ENCODE results near the gene GREB1L.

GREB1L gene

DNA sequence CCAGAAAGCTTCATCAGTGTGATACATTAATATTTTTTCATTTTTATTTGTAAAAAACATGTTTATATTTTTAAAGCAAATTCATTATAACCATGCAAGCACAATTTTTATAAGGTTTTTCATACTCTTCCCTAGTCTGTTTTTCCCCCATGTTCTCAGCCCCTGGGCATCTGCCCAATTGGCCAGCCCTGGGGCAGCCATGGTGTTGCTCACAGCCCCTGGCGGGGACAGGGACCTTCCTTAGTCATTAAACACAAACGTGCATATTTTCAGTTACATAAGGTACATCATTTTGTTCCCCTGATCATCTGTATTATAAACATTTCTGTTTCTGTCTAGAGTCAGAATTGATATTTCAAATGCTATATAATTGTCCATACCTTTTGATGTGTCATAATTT, 208.5 kb downstream of the GREB1L start:
- DNase-seq (ENCODE audit: low read depth), result no peak

DNA sequence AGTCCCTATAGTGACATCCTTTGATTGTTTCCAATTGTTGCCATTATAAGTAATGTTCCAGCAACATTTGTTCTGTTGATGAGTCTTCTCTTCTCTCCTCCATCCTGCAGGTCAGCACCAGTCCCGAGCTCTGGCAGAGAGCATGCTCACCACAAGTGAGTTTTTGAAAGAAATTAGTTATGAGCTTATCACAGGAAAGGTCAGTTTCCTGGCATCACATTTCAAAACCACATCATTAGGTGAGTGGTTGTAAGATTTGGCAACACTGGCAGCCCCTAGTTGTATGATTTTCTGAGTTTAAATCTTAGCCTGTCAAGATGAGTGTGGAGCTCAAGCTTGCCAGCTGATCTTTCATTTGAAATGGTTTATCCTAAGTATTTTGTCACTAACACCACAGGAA, 208.9 kb downstream of the GREB1L start:
- no peak for DNase-seq (ENCODE audit: low read depth)

DNA sequence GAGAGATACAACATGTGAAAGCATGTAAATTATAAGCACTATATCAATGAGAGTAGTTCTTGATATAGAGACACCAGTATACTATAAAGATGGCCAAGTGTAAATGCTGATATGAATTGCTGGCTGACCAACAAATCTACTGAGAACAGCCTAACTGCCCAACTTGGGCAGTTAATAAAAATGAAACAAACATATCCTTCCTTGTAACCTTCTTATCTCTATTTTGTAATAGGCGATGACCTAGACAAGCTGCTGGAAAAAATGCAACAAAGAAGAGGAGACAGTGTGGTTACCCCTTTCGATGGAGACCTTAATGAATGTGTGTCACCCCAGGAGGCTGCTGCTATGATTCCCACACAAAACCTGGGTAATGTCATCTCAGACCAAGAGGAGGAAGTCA, 209.8 kb downstream of the GREB1L start:
- DNase-seq (ENCODE audit: low read depth), result no peak

DNA sequence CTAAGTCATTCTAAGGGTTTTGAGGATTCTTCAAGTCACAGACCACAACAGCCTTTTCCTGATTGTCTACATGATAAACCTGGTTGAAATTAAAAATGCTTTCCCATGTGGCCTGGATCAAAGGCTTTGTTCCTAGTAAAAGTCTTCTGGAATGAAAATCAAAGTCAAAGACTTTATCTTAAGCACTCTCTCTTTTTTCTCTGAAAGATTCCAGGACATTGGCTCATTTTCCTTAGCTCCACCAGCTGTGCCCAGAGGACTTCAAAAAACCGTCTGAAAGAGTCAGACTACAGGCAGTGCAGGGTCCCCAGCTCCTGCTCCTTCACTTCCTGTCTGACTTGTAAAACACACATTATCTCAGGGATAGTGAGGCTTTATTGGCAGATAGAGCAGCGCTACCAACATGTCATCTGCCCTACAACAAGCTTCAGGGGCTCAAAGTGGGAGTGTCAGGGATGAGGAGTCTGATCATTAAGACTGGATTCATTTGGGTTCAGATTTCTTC, 210.3 kb downstream of the GREB1L start:
- no peak for DNase-seq (ENCODE audit: low read depth)

DNA sequence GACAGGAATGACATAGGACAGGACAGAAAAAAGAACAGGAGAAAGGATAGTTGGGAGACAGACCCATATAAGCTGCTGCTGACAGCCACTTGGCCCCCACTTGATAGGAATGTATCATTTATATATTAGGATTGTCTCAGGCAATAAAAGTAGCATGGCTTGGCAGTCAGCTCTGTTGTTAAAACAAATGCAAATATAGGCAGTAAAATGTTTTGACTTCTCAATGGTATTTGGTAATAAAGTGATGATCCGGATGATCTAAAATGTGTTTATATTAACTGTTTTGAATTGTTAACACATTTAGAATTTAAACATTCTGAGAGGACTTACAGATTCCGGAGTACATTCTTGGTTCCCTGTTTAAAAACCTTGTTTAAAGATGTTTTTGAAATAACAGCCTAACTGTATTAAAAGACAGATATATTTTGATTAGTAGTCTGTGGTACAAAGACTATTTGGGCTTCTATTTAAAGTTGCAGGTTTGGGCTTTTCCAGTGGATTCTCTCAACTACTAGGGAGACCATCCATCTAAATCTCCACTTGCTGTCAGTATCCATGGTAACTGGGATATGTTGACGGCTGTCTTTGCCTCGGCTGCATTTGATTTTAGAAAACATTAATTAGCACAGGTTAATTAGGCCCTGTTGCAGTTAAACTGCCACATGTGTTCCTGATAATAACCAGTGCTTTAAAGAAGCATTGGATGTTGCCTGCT, 210.9 kb downstream of the GREB1L start:
- no peak for DNase-seq (ENCODE audit: low read depth)

DNA sequence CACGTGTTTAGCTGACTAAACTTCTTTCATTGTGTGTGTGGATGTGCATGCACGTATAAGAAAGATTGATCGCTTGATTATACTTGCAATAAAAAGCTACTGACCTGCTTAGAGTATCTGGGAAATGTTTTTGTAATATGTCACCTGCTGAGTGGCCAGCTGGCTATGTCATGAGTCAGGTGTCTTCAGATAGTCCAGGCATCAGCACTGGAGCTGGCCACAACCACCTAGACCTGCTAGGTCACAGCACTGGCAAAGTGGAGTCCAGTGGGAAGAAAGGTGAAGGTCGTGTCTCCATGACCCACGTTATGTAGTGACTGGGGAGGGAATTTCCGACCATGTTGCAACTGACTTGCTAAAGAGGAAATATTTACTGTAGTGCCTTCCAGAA, 211.5 kb downstream of the GREB1L start:
- no peak for DNase-seq (ENCODE audit: low read depth)

DNA sequence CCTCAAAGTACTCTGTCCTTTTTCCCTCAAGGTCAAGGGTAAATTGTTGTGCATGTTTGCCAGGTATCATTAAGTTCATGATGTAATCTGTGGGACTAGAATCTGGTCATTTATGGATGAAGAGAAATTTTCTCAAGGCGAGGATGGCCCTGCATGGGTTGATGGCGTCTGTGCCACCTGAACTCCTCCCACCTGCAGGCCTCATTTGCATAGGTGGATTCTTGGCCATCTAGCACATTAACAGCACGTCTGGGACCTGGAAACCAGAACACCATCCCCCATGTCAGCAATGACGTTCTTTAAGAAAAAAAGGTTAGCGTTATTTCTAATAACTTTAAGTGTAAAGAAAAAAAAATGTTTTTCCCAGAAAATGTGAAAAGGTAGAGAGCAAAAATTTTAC, 212.7 kb downstream of the GREB1L start:
- DNase-seq (ENCODE audit: low read depth), result no peak

DNA sequence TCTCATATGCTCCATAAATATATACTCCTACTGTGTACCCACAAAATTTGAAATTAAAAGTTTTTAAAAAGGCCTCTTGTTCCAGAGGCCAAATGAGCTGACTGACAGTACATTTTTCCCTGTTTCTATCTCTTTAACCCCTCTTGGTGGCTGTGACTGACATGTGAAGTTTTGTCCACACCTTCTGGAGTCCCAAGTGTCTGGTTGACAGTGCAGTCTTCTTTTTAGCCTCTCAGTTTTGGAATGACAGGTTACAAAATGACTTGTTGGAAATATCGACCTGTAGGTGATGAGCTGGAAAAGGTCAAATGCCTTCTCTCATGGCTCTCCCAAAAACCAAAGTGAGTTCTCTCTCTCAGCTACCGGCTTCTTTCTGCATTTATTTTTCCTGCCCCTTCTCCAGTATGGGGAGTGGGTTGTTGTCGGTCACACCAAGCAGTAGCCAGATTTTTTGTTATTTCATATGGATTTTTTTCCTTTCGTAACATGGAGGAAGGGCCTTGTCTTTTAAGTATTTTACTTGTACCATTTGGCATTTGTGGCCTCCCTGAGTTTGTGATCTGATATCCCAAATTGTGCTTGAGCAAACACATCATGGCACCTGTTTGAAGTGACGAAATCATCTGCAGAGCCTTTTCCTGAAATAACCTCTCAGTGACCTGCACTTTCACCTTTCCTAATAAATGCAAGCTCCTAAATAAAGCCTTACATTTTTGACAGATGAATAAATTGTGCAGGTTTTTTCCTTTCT, 214.6 kb downstream of the GREB1L start:
- no peak for DNase-seq (ENCODE audit: low read depth)

DNA sequence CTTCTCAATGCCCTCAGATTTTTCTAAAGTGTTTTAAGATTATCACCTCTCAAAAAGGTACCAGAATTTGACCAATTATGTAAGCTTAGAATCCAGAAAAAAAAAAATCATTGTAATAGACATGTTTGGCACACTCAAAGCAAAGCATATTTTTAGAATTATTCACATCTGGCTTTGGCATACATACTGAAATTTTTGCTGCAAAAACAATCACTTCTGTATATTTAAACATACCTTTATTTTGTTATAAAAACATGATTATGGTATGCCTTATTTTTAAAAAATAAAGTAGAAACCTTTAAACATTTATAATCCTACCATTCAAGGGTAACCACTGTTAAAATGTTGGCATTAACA, 215.1 kb downstream of the GREB1L start:
- no peak for DNase-seq (ENCODE audit: low read depth)

DNA sequence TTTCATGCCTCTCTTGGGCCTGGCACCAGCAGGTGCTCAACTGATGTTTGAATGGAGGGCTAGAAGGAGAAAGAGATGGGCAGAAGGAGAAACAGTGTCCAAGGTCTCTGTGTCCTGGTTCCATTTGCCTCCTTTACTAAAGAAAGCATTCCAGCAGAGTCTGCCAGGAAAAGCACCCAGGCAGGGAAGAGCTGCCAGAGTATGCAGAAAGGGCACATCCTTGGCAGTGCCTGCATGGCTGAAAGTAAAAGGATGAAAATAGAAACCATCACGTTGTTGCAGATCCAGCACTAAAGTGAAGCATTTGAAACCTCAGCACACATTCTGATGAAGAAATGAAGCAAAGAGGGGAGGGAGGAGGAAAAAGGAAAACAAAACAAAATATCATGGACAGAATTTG, 216.3 kb downstream of the GREB1L start:
- DNase-seq (ENCODE audit: low read depth), result no peak

DNA sequence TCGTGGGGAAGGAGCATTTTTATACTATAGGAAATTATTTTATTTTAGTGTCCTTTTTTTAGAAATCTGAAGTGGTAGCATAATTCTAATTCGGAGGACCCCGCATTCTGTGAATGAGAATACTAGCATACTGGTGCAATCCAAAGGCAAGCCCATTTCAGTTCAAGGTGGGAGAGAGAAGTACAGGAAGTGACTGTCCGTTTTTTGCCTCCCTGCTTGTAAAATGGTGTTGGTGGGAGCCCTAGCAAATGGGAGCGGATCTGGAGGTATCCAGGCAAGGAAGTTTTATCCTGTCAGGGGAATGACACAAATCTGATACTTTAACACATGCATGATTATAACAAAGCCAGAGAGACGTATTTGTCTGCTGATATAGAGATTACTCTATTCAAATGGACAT, 216.8 kb downstream of the GREB1L start:
- DNase-seq (ENCODE audit: low read depth), result no peak

DNA sequence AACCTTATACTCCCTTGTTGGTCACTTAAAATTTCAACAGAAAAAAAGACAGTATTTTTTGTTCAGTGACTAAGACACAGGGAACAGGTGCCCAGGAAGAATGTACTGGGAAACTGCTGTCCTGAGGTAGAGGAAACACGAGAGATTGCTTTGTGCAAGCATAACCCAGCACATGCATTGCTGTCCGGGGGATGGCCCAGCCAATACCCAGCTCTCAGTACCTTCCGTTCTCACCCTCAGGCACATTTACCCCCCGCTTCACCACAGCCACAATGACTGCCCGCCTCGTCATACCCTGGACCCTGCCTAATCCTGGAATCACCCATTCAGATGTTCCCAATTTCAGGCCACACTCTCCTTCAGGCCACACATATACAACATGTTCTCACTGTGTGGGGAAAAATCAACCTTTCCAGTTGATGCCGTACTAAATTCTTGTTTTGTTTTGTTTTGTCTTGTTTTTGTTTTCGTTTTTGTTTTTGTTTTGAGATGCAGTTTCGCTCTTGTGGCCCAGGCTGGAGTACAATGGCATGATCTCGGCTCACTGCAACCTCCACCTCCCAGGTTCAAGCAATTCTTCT, 217.8 kb downstream of the GREB1L start:
- DNase-seq (ENCODE audit: low read depth), result no peak

DNA sequence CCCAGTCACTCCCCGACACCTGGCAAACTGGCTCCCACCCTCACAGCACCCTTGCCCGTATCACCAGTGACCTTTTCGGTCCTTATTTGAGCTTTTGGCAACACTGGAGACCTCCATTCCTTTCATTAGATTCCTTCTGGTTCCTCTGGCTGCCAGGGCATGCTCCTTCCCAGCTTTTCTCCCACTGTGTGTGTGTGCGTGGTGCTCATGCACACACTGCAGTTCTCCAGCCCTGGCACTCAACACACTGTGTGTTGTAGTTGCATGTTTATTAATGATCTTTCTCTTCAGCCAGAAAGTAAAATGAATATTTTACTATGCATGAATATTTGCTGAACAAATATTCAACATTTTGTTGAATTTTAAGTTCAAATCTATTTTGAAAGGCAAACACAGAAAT, 219.4 kb downstream of the GREB1L start:
- no peak for DNase-seq (ENCODE audit: low read depth)

DNA sequence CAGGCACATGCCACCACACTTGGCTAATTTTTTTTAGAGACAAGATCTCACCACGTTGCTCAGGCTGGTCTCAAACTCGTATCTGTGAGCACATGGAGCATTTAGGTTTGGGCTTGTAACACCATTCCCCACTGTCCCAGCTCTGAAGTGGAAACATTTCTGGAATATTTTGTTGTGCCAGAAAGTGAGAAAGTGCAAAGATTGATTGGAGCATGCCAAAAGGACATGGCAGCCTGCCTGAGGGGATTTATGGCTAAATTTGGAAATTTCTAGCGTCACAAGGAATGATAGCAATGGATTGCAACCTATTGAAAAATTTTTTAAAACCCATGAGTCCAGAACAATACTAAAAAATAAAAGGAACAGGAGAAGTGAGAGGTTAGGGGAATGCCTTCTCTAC, 221.7 kb downstream of the GREB1L start:
- no peak for DNase-seq (ENCODE audit: low read depth)

DNA sequence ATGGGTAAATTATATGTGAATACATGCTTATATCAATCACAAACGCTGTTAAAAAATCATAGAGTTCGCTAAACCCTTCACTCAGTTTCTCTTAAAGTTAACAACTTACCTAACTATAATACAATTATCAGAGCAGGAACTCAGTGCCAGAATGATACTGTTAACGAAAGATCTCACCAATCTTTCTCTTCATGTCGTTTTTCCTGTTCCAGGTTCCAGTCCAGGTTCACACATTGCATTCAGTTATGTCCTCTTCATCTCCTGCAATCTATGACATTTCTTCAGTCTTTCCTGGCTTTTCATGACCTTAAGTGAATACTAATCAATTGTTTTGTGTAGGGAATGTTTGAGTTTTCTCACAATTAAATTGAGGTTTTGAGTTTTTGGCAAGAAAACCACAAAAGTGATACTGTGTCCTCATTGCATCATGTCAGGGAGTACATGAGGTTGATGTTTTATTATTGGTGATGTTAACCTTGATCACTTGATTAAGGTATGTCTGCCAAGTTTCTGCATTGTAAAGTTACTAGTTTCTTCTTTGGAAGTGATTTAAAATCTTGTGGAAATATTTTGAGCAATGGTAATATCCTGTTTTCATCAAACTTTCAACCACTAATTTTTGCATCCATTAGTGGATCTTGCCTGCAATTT, 226.6 kb downstream of the GREB1L start:
- no peak for DNase-seq (ENCODE audit: low read depth)

DNA sequence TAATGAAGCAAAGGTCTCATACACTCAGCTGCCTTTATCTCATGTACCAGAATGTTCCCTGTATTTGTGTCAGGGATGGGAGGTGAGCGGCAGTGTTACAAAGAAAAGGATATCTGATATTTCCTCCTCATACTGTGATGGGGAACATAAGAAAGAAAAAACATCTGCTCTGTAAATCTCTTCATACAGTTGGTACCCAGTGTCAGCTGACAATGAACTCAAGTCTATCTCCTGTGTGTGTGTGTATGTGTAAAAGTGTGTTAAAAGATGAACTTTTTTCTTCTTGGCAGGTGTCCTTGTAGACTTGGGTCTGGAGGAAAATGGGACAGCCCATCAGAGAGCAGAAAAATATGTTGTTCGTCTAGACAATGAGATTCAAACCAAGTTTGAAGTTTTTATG, 230.7 kb downstream of the GREB1L start:
- DNase-seq (ENCODE audit: low read depth), result no peak

DNA sequence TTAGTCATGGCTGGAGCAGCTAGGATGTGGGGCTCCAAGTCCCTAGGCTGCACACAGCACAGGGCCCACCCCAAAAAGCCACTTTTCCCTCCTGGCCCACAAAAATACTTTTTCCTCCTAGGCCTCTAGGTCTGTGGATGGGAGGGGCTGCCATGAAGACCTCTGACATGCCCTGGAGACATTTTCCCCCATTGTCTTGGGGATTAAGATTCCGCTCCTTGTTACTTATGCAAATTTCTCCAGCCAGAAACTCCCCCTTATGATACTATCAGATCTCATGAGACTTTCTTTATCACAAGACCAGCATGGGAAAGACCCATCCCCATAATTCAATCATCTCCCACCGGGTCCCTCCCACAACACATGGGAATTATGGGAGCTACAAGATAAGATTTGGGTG, 232.6 kb downstream of the GREB1L start:
- no peak for DNase-seq (ENCODE audit: low read depth)

DNA sequence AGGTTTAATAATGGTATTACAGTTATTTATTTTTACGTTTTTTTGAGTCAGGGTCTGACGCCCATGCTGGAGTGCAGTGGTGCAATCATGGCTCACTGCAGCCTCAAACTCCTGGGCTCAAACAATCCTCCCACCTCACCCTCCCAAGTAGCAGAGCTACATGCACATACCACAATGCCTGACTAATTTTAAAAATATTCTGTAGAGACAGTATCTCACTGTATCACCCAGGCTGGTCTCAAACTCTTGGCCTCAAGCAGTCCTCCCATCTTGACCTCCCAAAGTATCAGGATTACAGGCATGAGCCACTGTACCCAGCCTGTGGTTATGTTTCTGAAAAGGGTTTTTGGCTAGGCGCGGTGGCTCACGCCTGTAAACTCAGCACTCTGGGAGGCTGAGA, 237.7 kb downstream of the GREB1L start:
- no peak for DNase-seq (ENCODE audit: low read depth)

DNA sequence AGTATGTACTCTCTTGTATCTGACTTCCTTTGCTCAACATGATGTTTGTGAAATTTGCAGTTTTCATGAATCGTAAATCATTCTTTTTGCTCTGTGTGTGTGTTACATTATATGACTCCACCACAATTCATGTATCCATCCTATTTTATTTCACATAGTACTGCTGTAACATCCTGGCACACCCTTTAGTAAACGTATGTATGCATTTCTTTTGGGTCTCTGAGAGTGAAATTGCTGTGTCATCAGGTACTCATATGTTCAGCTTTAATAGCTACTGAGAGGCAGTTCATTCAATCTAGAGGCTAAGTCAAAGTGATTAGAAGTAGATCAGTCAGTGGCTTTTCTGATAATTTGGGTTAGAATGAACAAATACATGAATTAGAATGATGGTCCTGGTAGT, 239.7 kb downstream of the GREB1L start:
- no peak for DNase-seq (ENCODE audit: low read depth)

DNA sequence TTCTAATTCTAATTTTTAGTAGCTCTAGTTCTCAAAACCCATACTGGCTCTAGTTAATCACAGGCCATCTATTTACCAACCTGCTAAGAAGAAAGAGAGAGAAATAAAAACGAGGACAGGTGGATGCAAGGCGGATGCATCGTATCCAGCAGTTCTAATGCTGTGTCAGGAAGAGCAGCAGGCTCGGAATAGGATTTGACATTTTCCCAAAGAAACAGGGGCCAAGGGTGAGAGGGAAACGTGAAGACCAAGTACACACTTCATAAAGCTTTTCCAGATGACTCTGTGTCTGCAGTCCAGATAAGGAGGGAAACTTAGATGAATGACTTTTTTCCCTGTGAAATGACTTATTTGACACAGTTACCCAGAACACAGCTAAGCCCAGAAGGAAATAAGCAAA, 241.0 kb downstream of the GREB1L start:
- DNase-seq (ENCODE audit: low read depth), result no peak

DNA sequence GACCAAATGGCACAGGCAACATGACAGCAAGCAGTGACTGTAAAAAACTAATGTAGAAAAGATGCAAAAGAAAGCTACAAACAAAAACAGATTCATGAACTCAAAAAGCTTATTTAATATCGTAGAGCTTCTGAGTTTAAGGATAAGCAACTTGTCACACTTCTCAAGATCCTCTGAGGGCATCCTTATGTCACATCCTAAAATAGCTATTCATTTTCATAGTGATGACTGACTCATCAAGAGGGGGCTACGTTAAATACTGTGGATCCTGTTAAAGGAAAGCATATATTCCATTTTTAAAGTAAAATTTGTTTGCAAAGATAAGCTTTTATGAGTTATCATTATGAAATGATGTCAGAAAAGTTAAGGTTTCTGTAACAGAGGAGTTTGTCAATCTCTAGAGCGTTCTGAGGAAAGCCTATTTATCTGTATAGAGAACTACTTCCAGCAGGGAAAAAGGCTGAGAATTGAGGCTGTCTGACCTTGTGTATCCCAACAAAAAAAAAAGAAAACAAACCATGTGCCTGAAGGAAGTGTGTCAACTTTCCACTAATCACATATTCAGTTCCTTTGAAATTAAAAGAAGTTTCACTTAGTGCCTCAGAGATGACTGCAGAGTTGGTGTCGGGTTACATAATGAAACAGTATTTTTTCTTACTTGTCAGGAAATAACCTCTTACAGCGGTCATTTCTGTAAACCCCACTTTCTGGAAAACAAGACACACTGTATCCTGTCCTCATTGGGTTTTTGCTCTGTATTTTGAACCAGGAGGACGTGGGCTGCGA, 243.0 kb downstream of the GREB1L start:
- DNase-seq (ENCODE audit: low read depth), result no peak

DNA sequence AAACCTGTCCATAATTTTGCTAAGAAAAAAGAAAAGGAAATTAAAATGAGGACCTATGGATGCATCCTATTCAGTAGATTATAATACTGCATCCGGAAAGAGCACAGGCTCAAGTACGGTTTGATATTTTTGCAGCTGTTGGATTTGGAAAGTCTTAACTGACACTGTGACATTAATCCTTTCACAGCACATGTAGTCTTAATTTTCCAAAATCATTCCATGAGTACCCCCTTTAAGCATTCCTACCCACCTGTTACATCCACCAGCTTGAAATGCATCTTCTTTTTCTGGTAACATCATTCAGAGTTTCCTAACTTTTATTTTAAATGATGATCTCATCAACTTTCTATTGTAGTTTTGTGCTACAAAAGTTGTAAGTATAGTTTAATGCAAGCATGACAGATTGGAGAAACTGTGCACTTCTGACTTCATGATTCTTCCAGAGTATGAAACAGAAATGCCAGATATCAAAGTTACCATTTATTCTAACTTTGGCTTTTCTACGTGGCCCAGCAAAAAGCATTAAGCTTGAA, 244.9 kb downstream of the GREB1L start:
- DNase-seq (ENCODE audit: low read depth), result no peak
